Midbrain (tissue), 1 donor: ENCODE results near the gene MYO7B.

ENCODE experiments used
- DNase-seq: peaks from one replicate; lab custom pipeline; 2025; lab: John Stamatoyannopoulos, UW

MYO7B gene

GRCh38 chr2:127609031-127609751, 73.7 kb downstream of the MYO7B start:
- no peak for DNase-seq

- no peak for DNase-seq
Observed at GRCh38 chr2:127609818-127610217, 74.3 kb downstream of the MYO7B start.

- no peak for DNase-seq
Observed at GRCh38 chr2:127610561-127610960, 75.1 kb downstream of the MYO7B start.

- DNase-seq, result no peak
Observed at GRCh38 chr2:127611076-127611925, 75.8 kb downstream of the MYO7B start.

GRCh38 chr2:127612111-127612822, 76.8 kb downstream of the MYO7B start:
- no peak for DNase-seq

GRCh38 chr2:127614246-127614645, 78.8 kb downstream of the MYO7B start:
- DNase-seq, result no peak

GRCh38 chr2:127614731-127615130, 79.2 kb downstream of the MYO7B start:
- DNase-seq, result no peak

GRCh38 chr2:127615511-127616166, 80.2 kb downstream of the MYO7B start:
- no peak for DNase-seq

- DNase-seq, result no peak
Observed at GRCh38 chr2:127618551-127619202, 83.2 kb downstream of the MYO7B start.

GRCh38 chr2:127619203-127619590, 83.7 kb downstream of the MYO7B start:
- no peak for DNase-seq

GRCh38 chr2:127619877-127620705, 84.6 kb downstream of the MYO7B start:
- DNase-seq, result no peak

- DNase-seq, result no peak
Observed at GRCh38 chr2:127620866-127621265, 85.4 kb downstream of the MYO7B start.

- no peak for DNase-seq
Observed at GRCh38 chr2:127621981-127622431, 86.5 kb downstream of the MYO7B start.

GRCh38 chr2:127622561-127623387, 87.3 kb downstream of the MYO7B start:
- no peak for DNase-seq

GRCh38 chr2:127623388-127624319, 88.2 kb downstream of the MYO7B start:
- no peak for DNase-seq

GRCh38 chr2:127624320-127624755, 88.9 kb downstream of the MYO7B start:
- DNase-seq, result no peak

GRCh38 chr2:127624756-127625571, 89.5 kb downstream of the MYO7B start:
- DNase-seq, result no peak

GRCh38 chr2:127625572-127625951, 90.1 kb downstream of the MYO7B start:
- DNase-seq, result no peak
